Pulmonary artery endothelial cell (primary cell): ENCODE measurements around the gene SLC4A5. TPM values are rescaled to one million over a fixed set of nuclear protein-coding genes. Genes with fewer than 3 reads are reported as not detected.

Experiments
- total RNA-seq: library from RNA; depleted of rRNA; stranded (reverse); fragments of >200 nt; gene quantifications from 2 replicates; pipeline ENCODE4 v1.2.3, GENCODE V29; 2014

The SLC4A5 gene
- total RNA-seq, 1 donor from 2014 or later = not detected

Other genes starting within 250 kb of the SLC4A5 start
- gene BOLA3, start 195.5 kb downstream of the SLC4A5 start, total RNA-seq = 23.1 and 30.3 TPM in 2 replicates
- gene MOB1A, start 164.5 kb downstream of the SLC4A5 start, total RNA-seq = 94.8 and 122 TPM in 2 replicates
- gene MTHFD2, start 144.8 kb downstream of the SLC4A5 start, total RNA-seq = 166 and 191 TPM in 2 replicates
- gene DCTN1, start 36.9 kb upstream of the SLC4A5 start, total RNA-seq = 143 and 172 TPM in 2 replicates
- 0.13 and 0.28 TPM in 2 replicates for gene C2orf81, start 78.2 kb upstream of the SLC4A5 start, total RNA-seq
- 40.7 and 59.7 TPM in 2 replicates for gene WDR54, start 78.3 kb upstream of the SLC4A5 start, total RNA-seq
- 6.1 and 8.8 TPM in 2 replicates for gene RTKN, start 98.5 kb upstream of the SLC4A5 start, total RNA-seq
- 13.1 and 16.2 TPM in 2 replicates for gene INO80B, start 111.7 kb upstream of the SLC4A5 start, total RNA-seq
- 26.7 and 33.4 TPM in 2 replicates for gene WBP1, start 115.0 kb upstream of the SLC4A5 start, total RNA-seq
- 75.1 and 82.4 TPM in 2 replicates for gene MOGS, start 122.0 kb upstream of the SLC4A5 start, total RNA-seq
- gene MRPL53, start 129.3 kb upstream of the SLC4A5 start, total RNA-seq = 28.6 and 45.8 TPM in 2 replicates
- gene CCDC142, start 139.6 kb upstream of the SLC4A5 start, total RNA-seq = 14.4 and 21.1 TPM in 2 replicates
- gene TTC31, start 139.7 kb upstream of the SLC4A5 start, total RNA-seq = 7.3 and 10.1 TPM in 2 replicates
- gene LBX2, start 156.2 kb upstream of the SLC4A5 start, total RNA-seq = 2.4 and 4.2 TPM in 2 replicates
- 15.0 and 18.2 TPM in 2 replicates for gene PCGF1, start 164.3 kb upstream of the SLC4A5 start, total RNA-seq
- gene TLX2, start 171.0 kb upstream of the SLC4A5 start, total RNA-seq = not detected in 2 replicates
- gene DQX1, start 182.8 kb upstream of the SLC4A5 start, total RNA-seq = not detected in 2 replicates
- 95.4 and 124 TPM in 2 replicates for gene AUP1, start 186.3 kb upstream of the SLC4A5 start, total RNA-seq
- gene HTRA2, start 186.5 kb upstream of the SLC4A5 start, total RNA-seq = 52.5 and 59.9 TPM in 2 replicates
- 1.2 and 1.8 TPM in 2 replicates for gene LOXL3, start 210.5 kb upstream of the SLC4A5 start, total RNA-seq
- 15.7 and 20.9 TPM in 2 replicates for gene DOK1, start 211.3 kb upstream of the SLC4A5 start, total RNA-seq